ENCODE measurements around the gene PRDM5.

- TF ChIP-seq, protein P1, sequence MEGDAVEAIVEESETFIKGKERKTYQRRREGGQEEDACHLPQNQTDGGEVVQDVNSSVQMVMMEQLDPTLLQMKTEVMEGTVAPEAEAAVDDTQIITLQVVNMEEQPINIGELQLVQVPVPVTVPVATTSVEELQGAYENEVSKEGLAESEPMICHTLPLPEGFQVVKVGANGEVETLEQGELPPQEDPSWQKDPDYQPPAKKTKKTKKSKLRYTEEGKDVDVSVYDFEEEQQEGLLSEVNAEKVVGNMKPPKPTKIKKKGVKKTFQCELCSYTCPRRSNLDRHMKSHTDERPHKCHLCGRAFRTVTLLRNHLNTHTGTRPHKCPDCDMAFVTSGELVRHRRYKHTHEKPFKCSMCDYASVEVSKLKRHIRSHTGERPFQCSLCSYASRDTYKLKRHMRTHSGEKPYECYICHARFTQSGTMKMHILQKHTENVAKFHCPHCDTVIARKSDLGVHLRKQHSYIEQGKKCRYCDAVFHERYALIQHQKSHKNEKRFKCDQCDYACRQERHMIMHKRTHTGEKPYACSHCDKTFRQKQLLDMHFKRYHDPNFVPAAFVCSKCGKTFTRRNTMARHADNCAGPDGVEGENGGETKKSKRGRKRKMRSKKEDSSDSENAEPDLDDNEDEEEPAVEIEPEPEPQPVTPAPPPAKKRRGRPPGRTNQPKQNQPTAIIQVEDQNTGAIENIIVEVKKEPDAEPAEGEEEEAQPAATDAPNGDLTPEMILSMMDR (IDR thresholded peaks at IDR 0.05) = no peak
- no peak for TF ChIP-seq POLR2A (IDR thresholded peaks at IDR 0.05)
Measured at GRCh38 chr4:120685756-120686278, 236.7 kb downstream of the PRDM5 start.
